ENCODE data around the gene EZR. TPM values are rescaled to one million over a fixed set of nuclear protein-coding genes. Genes with fewer than 3 reads are reported as not detected.
A peak's percentile ranks its signal among the peaks of the same experiment; 100 is the strongest.

Gene EZR
- polyA plus RNA-seq, 3 donors, result 68.1 to 95.8 (median 86.3) TPM

DNA sequence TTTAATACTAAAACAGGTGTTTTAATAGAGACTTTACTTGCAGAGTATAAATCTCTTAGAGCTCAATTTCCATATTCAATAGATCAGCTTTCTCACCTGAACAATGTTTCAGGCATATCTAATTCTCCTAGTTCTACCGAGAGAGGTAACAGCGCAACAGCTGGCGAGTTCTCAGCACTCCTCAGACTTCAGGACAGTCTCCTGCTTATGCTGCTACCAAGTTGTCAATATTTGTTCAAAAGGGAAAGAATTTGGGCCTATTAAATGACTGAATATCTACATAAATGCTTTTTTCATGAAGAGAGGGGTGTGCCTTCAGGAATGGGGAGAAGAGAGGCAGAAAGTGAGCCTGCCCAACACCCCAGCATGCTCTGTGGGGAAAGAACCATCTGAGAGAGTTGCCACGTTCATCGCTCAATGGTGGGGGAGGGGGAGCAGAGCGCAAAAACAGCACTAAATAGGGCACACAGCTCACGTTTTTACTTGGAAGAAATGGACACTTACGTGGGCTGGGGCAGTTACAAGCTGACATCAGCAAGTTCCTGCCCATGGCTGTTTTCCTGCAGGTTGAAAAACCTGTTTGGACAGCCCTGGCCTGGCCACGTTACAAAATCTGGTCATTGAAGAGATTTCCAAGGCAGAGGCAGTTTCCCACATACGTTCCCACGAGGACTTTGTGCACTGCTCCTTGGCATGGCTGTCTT is 38.0 kb downstream of the EZR start:
- no peak overlapping the region for H3K27ac ChIP-seq (ENCODE audit: low read depth in 1 of 2, low read length in 2 of 2)
- H3K4me2 ChIP-seq (replicated peaks; ENCODE audit: extremely low read depth, low read length, poor library complexity, severe bottlenecking), result no peak overlapping the region
- peaks cover 87 to 98% of the 10 kb centered on the region in 2 donors for H3K36me3 ChIP-seq (replicated peaks in 1 of 2; ENCODE audit: control insufficient read depth in 1 of 2, insufficient read depth in 2 of 2, low read length in 2 of 2)
- H3K9me3 ChIP-seq (replicated peaks in 1 of 2; ENCODE audit: control insufficient read depth in 1 of 2, insufficient read depth in 1 of 2, low read length in 2 of 2), result no peaks in the 10 kb centered on the region
- H2AFZ ChIP-seq (ENCODE audit: insufficient read depth, low read depth, low read length, poor library complexity, severe bottlenecking), result no peak overlapping the region
- H3K4me3 ChIP-seq (replicated peaks in 1 of 3; ENCODE audit: low read depth in 2 of 3, low read length in 3 of 3), result no peak overlapping the region
- no peak overlapping the region for H3K4me3 Mint-ChIP-seq
- no peaks in the 10 kb centered on the region for H3K9me3 Mint-ChIP-seq
- peak overlapping the region; percentile 9 to 81 (median 49) for H3K27ac Mint-ChIP-seq
- TF ChIP-seq, protein P1, sequence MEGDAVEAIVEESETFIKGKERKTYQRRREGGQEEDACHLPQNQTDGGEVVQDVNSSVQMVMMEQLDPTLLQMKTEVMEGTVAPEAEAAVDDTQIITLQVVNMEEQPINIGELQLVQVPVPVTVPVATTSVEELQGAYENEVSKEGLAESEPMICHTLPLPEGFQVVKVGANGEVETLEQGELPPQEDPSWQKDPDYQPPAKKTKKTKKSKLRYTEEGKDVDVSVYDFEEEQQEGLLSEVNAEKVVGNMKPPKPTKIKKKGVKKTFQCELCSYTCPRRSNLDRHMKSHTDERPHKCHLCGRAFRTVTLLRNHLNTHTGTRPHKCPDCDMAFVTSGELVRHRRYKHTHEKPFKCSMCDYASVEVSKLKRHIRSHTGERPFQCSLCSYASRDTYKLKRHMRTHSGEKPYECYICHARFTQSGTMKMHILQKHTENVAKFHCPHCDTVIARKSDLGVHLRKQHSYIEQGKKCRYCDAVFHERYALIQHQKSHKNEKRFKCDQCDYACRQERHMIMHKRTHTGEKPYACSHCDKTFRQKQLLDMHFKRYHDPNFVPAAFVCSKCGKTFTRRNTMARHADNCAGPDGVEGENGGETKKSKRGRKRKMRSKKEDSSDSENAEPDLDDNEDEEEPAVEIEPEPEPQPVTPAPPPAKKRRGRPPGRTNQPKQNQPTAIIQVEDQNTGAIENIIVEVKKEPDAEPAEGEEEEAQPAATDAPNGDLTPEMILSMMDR (IDR thresholded peaks at IDR 0.05), result no peak
- WGBS (ENCODE audit: insufficient coverage), result 93% methylated on average over 8 of the region's 11 CpGs
- peaks cover 89 to 94% of the 10 kb centered on the region in 2 donors for H3K36me3 Mint-ChIP-seq
- peaks cover 53% of the 10 kb centered on the region for H4K20me1 ChIP-seq (ENCODE audit: insufficient read depth, low read length)
- no peaks in the 10 kb centered on the region for H3K4me1 Mint-ChIP-seq
- H3K27me3 Mint-ChIP-seq (ENCODE audit: low read depth in 3 of 3), result no peaks in the 10 kb centered on the region
- no peak overlapping the region for H3K9ac ChIP-seq (ENCODE audit: insufficient read depth, low read length, poor library complexity, severe bottlenecking)
- H3K79me2 ChIP-seq (ENCODE audit: insufficient read depth, low read length), result no peaks in the 10 kb centered on the region
- no peaks in the 10 kb centered on the region for H3K27me3 ChIP-seq (ENCODE audit: control insufficient read depth in 2 of 2, insufficient read depth in 2 of 2, low read length in 2 of 2)
- no peak for DNase-seq
- intact Hi-C loops (cut with micrococcal nuclease), result no loop called here
- no peaks in the 10 kb centered on the region for H3K4me1 ChIP-seq (ENCODE audit: control insufficient read depth in 1 of 2, insufficient read depth in 2 of 2, low read length in 2 of 2)

DNA sequence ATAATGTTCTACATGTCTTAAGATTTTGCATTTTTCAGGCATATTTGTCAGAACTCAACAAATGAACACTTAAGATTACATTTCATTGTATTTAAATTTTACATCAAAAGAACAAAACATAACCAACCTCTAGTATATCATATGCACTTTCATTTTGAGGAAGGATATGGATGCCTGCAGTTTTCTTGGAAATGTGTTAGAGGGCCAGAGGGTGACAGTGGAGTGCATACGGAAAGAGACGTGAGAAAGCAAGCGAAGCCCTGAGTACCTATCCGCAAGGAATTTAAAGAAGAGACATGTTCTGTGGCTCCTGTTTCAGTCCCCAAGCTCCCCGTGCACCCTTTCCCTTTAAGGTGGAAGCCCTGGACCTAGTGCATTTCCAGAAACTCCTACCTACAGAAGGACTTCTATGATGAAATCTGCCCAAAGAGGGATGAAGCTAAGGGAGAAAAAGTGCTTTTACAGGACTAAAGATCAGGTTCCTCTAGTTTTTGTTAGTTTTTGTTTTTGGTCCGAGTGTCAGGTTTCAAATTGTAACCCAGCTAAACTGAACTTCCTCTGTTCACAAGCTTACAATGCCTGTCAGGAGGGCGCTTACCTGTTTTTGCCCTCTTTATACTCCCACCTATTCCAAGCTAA is 38.8 kb downstream of the EZR start:
- 100% methylated on average over 2 of the region's 7 CpGs for WGBS (ENCODE audit: insufficient coverage)
- peaks cover 91 to 94% of the 10 kb centered on the region in 2 donors for H3K36me3 Mint-ChIP-seq
- H3K9ac ChIP-seq (ENCODE audit: insufficient read depth, low read length, poor library complexity, severe bottlenecking), result no peak overlapping the region
- H3K4me1 Mint-ChIP-seq, result no peaks in the 10 kb centered on the region
- DNase-seq, result no peak
- no peaks in the 10 kb centered on the region for H3K79me2 ChIP-seq (ENCODE audit: insufficient read depth, low read length)
- no peak overlapping the region for H3K4me3 Mint-ChIP-seq
- no peaks in the 10 kb centered on the region for H3K4me1 ChIP-seq (ENCODE audit: control insufficient read depth in 1 of 2, insufficient read depth in 2 of 2, low read length in 2 of 2)
- H3K27ac Mint-ChIP-seq, result peak overlapping the region in 3 of 7 donors; percentile 9 to 56 (median 28)
- peaks cover 58% of the 10 kb centered on the region for H4K20me1 ChIP-seq (ENCODE audit: insufficient read depth, low read length)
- no peak overlapping the region for H3K27ac ChIP-seq (ENCODE audit: low read depth in 1 of 2, low read length in 2 of 2)
- H3K9me3 Mint-ChIP-seq, result no peaks in the 10 kb centered on the region
- H2AFZ ChIP-seq (ENCODE audit: insufficient read depth, low read depth, low read length, poor library complexity, severe bottlenecking), result no peak overlapping the region
- no peaks in the 10 kb centered on the region for H3K27me3 Mint-ChIP-seq (ENCODE audit: low read depth in 3 of 3)
- intact Hi-C loops (cut with micrococcal nuclease), result no loop called here
- TF ChIP-seq, protein P1 (IDR thresholded peaks at IDR 0.05), result no peak
- H3K9me3 ChIP-seq (replicated peaks in 1 of 2; ENCODE audit: control insufficient read depth in 1 of 2, insufficient read depth in 1 of 2, low read length in 2 of 2), result no peaks in the 10 kb centered on the region
- no peak overlapping the region for H3K4me3 ChIP-seq (replicated peaks in 1 of 3; ENCODE audit: low read depth in 2 of 3, low read length in 3 of 3)
- no peak overlapping the region for H3K4me2 ChIP-seq (replicated peaks; ENCODE audit: extremely low read depth, low read length, poor library complexity, severe bottlenecking)
- H3K27me3 ChIP-seq (ENCODE audit: control insufficient read depth in 2 of 2, insufficient read depth in 2 of 2, low read length in 2 of 2), result no peaks in the 10 kb centered on the region
- peaks cover 90 to 98% of the 10 kb centered on the region in 2 donors for H3K36me3 ChIP-seq (replicated peaks in 1 of 2; ENCODE audit: control insufficient read depth in 1 of 2, insufficient read depth in 2 of 2, low read length in 2 of 2)
